ENCODE data around the gene USP47. TPM values are rescaled to one million over a fixed set of nuclear protein-coding genes. Genes with fewer than 3 reads are reported as not detected.

Gene USP47
- total and polyA plus RNA-seq, 7 donors: 31.3 to 132 (median 78.9) TPM

GRCh38 chr11:11935536-11935935 lies 93.8 kb downstream of the USP47 start:
- peaks cover 5 to 100% of the 10 kb centered on the region in 2 donors for H3K36me3 ChIP-seq (ENCODE audit: insufficient read depth in 1 of 2, low read depth in 1 of 2)
- 97 to 100% (median 99%) methylated on average over 2 of the region's 2 CpGs for WGBS, 3 donors
- ATAC-seq (no peak), DNase-seq (no peak)
- TF ChIP-seq, protein P1, sequence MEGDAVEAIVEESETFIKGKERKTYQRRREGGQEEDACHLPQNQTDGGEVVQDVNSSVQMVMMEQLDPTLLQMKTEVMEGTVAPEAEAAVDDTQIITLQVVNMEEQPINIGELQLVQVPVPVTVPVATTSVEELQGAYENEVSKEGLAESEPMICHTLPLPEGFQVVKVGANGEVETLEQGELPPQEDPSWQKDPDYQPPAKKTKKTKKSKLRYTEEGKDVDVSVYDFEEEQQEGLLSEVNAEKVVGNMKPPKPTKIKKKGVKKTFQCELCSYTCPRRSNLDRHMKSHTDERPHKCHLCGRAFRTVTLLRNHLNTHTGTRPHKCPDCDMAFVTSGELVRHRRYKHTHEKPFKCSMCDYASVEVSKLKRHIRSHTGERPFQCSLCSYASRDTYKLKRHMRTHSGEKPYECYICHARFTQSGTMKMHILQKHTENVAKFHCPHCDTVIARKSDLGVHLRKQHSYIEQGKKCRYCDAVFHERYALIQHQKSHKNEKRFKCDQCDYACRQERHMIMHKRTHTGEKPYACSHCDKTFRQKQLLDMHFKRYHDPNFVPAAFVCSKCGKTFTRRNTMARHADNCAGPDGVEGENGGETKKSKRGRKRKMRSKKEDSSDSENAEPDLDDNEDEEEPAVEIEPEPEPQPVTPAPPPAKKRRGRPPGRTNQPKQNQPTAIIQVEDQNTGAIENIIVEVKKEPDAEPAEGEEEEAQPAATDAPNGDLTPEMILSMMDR (IDR thresholded peaks at IDR 0.05): no peak
- no peak overlapping the region for H3K4me3 ChIP-seq
- H3K9me3 ChIP-seq: no peaks in the 10 kb centered on the region
- H3K4me1 ChIP-seq: no peaks in the 10 kb centered on the region
- H3K27me3 ChIP-seq (ENCODE audit: insufficient read depth in 3 of 3, low read length in 2 of 3): no peaks in the 10 kb centered on the region
- no peak overlapping the region for H3K27ac ChIP-seq
- intact Hi-C loops (cut with DNase I): loop anchor here in 1 of 2 donors (10.0 kb wide), 1 partner anchor 349 kb away; no protein-coding TSS in a partner anchor

GRCh38 chr11:11937433-11937832 lies 95.7 kb downstream of the USP47 start:
- Histone ChIP-seq H3K27me3 (ENCODE audit: insufficient read depth in 3 of 3, low read length in 2 of 3) (no peaks in the 10 kb centered on the region), H3K36me3 (ENCODE audit: insufficient read depth in 1 of 2, low read depth in 1 of 2) (peaks cover 3 to 100% of the 10 kb centered on the region in 2 donors), H3K4me1 (no peaks in the 10 kb centered on the region), H3K9me3 (no peaks in the 10 kb centered on the region), H3K27ac (no peak overlapping the region), H3K4me3 (no peak overlapping the region)
- DNase-seq (no peak), ATAC-seq (no peak)
- TF ChIP-seq, protein P1 (IDR thresholded peaks at IDR 0.05): no peak
- WGBS, 3 donors: 85 to 91% (median 88%) methylated on average over 3 of the region's 3 CpGs
- intact Hi-C loops (cut with DNase I): loop anchor here in 1 of 2 donors (10.0 kb wide), 1 partner anchor 347 kb away; no protein-coding TSS in a partner anchor

DNA sequence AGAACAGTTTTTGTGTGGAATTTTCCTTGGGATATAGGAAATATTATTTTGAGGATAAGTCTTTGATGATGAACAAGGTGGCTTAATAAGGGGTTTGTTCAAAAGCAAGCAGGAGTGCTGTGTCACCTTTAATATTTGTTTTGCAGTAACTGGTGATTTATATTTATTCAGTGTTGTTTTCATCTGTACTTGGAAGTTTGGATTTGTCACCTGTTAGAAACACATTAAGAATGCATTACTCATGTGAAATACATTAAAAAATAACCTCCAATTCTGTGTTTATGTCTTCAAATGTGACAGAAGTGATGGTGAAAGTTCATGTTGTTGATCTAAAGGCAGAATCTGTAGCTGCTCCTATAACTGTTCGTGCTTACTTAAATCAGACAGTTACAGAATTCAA lies 96.2 kb downstream of the USP47 start:
- H3K27ac ChIP-seq: no peak overlapping the region

GRCh38 chr11:11940551-11940950 lies 98.8 kb downstream of the USP47 start:
- Histone ChIP-seq H3K36me3 (ENCODE audit: insufficient read depth in 1 of 2, low read depth in 1 of 2) (peaks cover 3 to 95% of the 10 kb centered on the region in 2 donors), H3K4me1 (no peaks in the 10 kb centered on the region), H3K9me3 (no peaks in the 10 kb centered on the region), H3K27me3 (ENCODE audit: insufficient read depth in 3 of 3, low read length in 2 of 3) (no peaks in the 10 kb centered on the region), H3K27ac (no peak overlapping the region), H3K4me3 (no peak overlapping the region)
- DNase-seq (no peak), ATAC-seq (no peak)
- TF ChIP-seq, protein P1 (IDR thresholded peaks at IDR 0.05): no peak
- intact Hi-C loops (cut with DNase I): loop anchor here in 1 of 2 donors (10.0 kb wide), 1 partner anchor 56 kb away; no protein-coding TSS in a partner anchor

More for the DNA sequence above, 96.2 kb downstream of the USP47 start:
- intact Hi-C loops (cut with DNase I): loop anchor here in 1 of 2 donors (10.0 kb wide), 1 partner anchor 347 kb away; no protein-coding TSS in a partner anchor
- DNase-seq: no peak
- no peaks in the 10 kb centered on the region for H3K27me3 ChIP-seq (ENCODE audit: insufficient read depth in 3 of 3, low read length in 2 of 3)
- no peaks in the 10 kb centered on the region for H3K9me3 ChIP-seq
- peaks cover 3 to 100% of the 10 kb centered on the region in 2 donors for H3K36me3 ChIP-seq (ENCODE audit: insufficient read depth in 1 of 2, low read depth in 1 of 2)
- H3K4me3 ChIP-seq: no peak overlapping the region
- H3K4me1 ChIP-seq: no peaks in the 10 kb centered on the region
- TF ChIP-seq, protein P1 (IDR thresholded peaks at IDR 0.05): no peak
- ATAC-seq: no peak
- 95 to 100% (median 98%) methylated on average over 1 of the region's 1 CpG for WGBS, 3 donors

DNA sequence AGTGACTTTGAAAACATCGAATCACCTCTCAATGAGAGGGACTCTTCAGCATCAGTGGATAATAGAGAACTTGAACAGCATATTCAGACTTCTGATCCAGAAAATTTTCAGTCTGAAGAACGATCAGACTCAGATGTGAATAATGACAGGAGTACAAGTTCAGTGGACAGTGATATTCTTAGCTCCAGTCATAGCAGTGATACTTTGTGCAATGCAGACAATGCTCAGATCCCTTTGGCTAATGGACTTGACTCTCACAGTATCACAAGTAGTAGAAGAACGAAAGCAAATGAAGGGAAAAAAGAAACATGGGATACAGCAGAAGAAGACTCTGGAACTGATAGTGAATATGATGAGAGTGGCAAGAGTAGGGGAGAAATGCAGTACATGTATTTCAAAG lies 100.9 kb downstream of the USP47 start:
- WGBS, 3 donors: 84 to 89% (median 86%) methylated on average over 3 of the region's 3 CpGs
- intact Hi-C loops (cut with DNase I): loop anchor here in 1 of 2 donors (10.0 kb wide), 1 partner anchor 58 kb away; no protein-coding TSS in a partner anchor
- TF ChIP-seq, protein P1 (IDR thresholded peaks at IDR 0.05): no peak
- Histone ChIP-seq H3K4me1 (no peaks in the 10 kb centered on the region), H3K27ac (no peak overlapping the region), H3K9me3 (no peaks in the 10 kb centered on the region), H3K27me3 (ENCODE audit: insufficient read depth in 3 of 3, low read length in 2 of 3) (no peaks in the 10 kb centered on the region), H3K4me3 (no peak overlapping the region), H3K36me3 (ENCODE audit: insufficient read depth in 1 of 2, low read depth in 1 of 2) (peaks cover 3 to 83% of the 10 kb centered on the region in 2 donors)
- ATAC-seq (no peak), DNase-seq (no peak)

All from psoas muscle (tissue), 8 donors.